Mesenchymal stem cell (in vitro differentiated cells and primary cell): ENCODE data around the gene CEP152.
A peak's percentile ranks its signal among the peaks of the same experiment; 100 is the strongest.

Source experiments
- DNase-seq: peaks from one replicate; pipeline ENCODE4 v3.0.0-alpha.2; 2013
- H2AFZ ChIP-seq: one replicate; pipeline ENCODE4 v1.6.1; 2013; ENCODE audit warnings: low read depth, mild to moderate bottlenecking, control low read depth, inconsistent platforms, low read length, moderate library complexity
- H2AK5ac ChIP-seq: 2 replicates; pipeline ENCODE4 v1.6.1; 2013; ENCODE audit warnings: low read length, moderate library complexity, mild to moderate bottlenecking, inconsistent platforms; ENCODE audit not compliant: severe bottlenecking
- H2BK120ac ChIP-seq: one replicate; pipeline ENCODE4 v1.6.1; 2013; ENCODE audit warnings: low read depth, mild to moderate bottlenecking, inconsistent platforms, low read length, moderate library complexity
- H2BK12ac ChIP-seq, 2 experiments: one replicate each; pipeline ENCODE4 v1.6.1; 2013; ENCODE audit warnings: inconsistent platforms in 2 of 2, low read length in 2 of 2, mild to moderate bottlenecking in 2 of 2, moderate library complexity in 2 of 2, control low read depth in 1 of 2
- H2BK15ac ChIP-seq: one replicate; pipeline ENCODE4 v1.6.1; 2013; ENCODE audit warnings: mild to moderate bottlenecking, low read depth, inconsistent platforms; ENCODE audit not compliant: poor library complexity, severe bottlenecking
- H2BK5ac ChIP-seq: 2 replicates; pipeline ENCODE4 v1.6.1; 2013; ENCODE audit warnings: low read depth, mild to moderate bottlenecking, low read length, control low read depth, inconsistent platforms; ENCODE audit not compliant: poor library complexity, severe bottlenecking
- H3K14ac ChIP-seq, 2 experiments: one replicate each; pipeline ENCODE4 v1.6.1; 2013; ENCODE audit warnings: inconsistent platforms in 2 of 2, low read length in 2 of 2, control low read depth in 1 of 2, mild to moderate bottlenecking in 1 of 2, moderate library complexity in 1 of 2
- H3K18ac ChIP-seq, 2 experiments: one replicate each; pipeline ENCODE4 v1.6.1; 2013; ENCODE audit warnings: inconsistent platforms in 2 of 2, low read length in 2 of 2, control low read depth in 1 of 2, low read depth in 1 of 2, mild to moderate bottlenecking in 1 of 2
- H3K23ac ChIP-seq, 2 experiments: one replicate each; pipeline ENCODE4 v1.6.1; 2013; ENCODE audit warnings: inconsistent platforms in 2 of 2, low read length in 2 of 2, mild to moderate bottlenecking in 2 of 2, moderate library complexity in 2 of 2, control low read depth in 1 of 2
- H3K27ac ChIP-seq: 2 replicates; pipeline ENCODE4 v1.5.1; 2013; ENCODE audit warnings: mild to moderate bottlenecking, moderate library complexity, low read length, control low read depth, inconsistent platforms; ENCODE audit not compliant: poor library complexity, severe bottlenecking
- H3K27me3 ChIP-seq, 2 experiments: 2 replicates each; pipeline versions ENCODE4 v1.6.1 to v1.7.0; 2013; ENCODE audit warnings: low read length in 2 of 2, mild to moderate bottlenecking in 2 of 2, moderate library complexity in 2 of 2, control low read depth in 1 of 2, inconsistent platforms in 1 of 2; ENCODE audit not compliant: control insufficient read depth in 1 of 2, insufficient read depth in 1 of 2
- H3K36me3 ChIP-seq, 2 experiments: 2 replicates each; pipeline versions ENCODE4 v1.6.1 to v1.7.0; 2013; ENCODE audit warnings: low read length in 2 of 2, control low read depth in 1 of 2, inconsistent platforms in 1 of 2, low read depth in 1 of 2, mild to moderate bottlenecking in 1 of 2; ENCODE audit not compliant: insufficient read depth in 2 of 2, control insufficient read depth in 1 of 2
- H3K4ac ChIP-seq, 2 experiments: one replicate each; pipeline ENCODE4 v1.6.1; 2013; ENCODE audit warnings: inconsistent platforms in 2 of 2, low read length in 2 of 2, mild to moderate bottlenecking in 2 of 2, moderate library complexity in 2 of 2, control low read depth in 1 of 2, low read depth in 1 of 2
- H3K4me1 ChIP-seq: 2 replicates; pipeline ENCODE4 v1.6.1; 2013; ENCODE audit warnings: low read depth, low read length, control low read depth; ENCODE audit not compliant: control insufficient read depth, insufficient read depth
- H3K4me2 ChIP-seq: 2 replicates; pipeline ENCODE4 v1.6.1; 2013; ENCODE audit warnings: low read length, mild to moderate bottlenecking, inconsistent platforms; ENCODE audit not compliant: poor library complexity, severe bottlenecking
- H3K4me3 ChIP-seq, 2 experiments: 2 replicates each; pipeline versions ENCODE4 v1.5.1 to v1.7.0; 2013; ENCODE audit warnings: low read length in 2 of 2, mild to moderate bottlenecking in 2 of 2, control low read depth in 1 of 2, low read depth in 1 of 2; ENCODE audit not compliant: insufficient read depth in 1 of 2
- H3K79me1 ChIP-seq: replicated peaks from 2 replicates; pipeline ENCODE4 v1.6.1; 2013; ENCODE audit warnings: mild to moderate bottlenecking, control low read depth, low read length, inconsistent platforms; ENCODE audit not compliant: poor library complexity, severe bottlenecking
- H3K9ac ChIP-seq: 2 replicates; pipeline ENCODE4 v1.7.0; 2013; ENCODE audit warnings: mild to moderate bottlenecking, low read length, moderate library complexity
- H3K9me3 ChIP-seq: 2 replicates; pipeline ENCODE4 v1.7.0; 2013; ENCODE audit warnings: mild to moderate bottlenecking, low read length; ENCODE audit not compliant: control insufficient read depth
- H4K8ac ChIP-seq: one replicate; pipeline ENCODE4 v1.6.1; 2013; ENCODE audit warnings: inconsistent platforms, mild to moderate bottlenecking, low read length, moderate library complexity
- H4K91ac ChIP-seq: one replicate; pipeline ENCODE4 v1.6.1; 2013; ENCODE audit warnings: mild to moderate bottlenecking, low read length, inconsistent platforms
- WGBS: methylation state at CpG from one replicate; pipeline ENCODE4 v1.1.7; 2013; ENCODE audit warnings: mixed read lengths; 5-methylcytosine and 5-hydroxymethylcytosine counted together

Gene CEP152

GRCh38 chr15:48708641-48709040, 102.2 kb downstream of the CEP152 start:
- Histone ChIP-seq H3K4ac (no peak overlapping the region), H3K27me3 (no peaks in the 10 kb centered on the region), H3K36me3 (no peaks in the 10 kb centered on the region), H2BK5ac (no peak overlapping the region), H3K4me2 (no peak overlapping the region), H2BK120ac (no peak overlapping the region), H2AFZ (no peak overlapping the region), H2BK15ac (no peak overlapping the region), H3K9me3 (peaks cover 14% of the 10 kb centered on the region), H3K18ac (no peak overlapping the region), H2AK5ac (no peak overlapping the region), H4K8ac (no peak overlapping the region), H3K79me1 (no peaks in the 10 kb centered on the region), H4K91ac (no peak overlapping the region), H3K14ac (no peak overlapping the region), H3K4me1 (no peaks in the 10 kb centered on the region), H3K9ac (no peak overlapping the region), H3K23ac (no peak overlapping the region), H3K4me3 (no peak overlapping the region), H2BK12ac (no peak overlapping the region), H3K27ac (no peak overlapping the region)
- WGBS, result no CpG with 5 or more reads among the region's 1 CpG
- no peak for DNase-seq

DNA sequence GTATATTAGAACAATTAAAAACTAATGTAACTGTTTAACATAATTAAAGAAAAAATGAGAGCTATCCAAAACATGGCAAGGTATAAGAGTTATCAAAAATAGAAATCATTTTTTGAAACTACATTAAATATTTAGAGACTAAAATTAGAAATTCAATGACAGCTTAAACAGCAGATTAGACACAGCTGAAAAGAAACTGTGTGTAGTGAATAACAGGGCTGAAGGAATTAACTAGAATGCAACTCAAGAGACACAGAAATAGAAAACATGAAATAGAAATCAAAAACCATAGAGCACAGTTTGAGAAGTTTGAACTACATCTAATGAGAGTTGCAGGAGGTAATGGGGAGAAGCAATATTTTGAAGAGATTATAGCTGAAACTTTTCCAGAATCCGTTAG, 105.5 kb downstream of the CEP152 start:
- Histone ChIP-seq H2BK15ac (no peak overlapping the region), H2BK5ac (no peak overlapping the region), H3K23ac (no peak overlapping the region), H3K4ac (no peak overlapping the region), H3K4me3 (no peak overlapping the region), H3K27me3 (no peaks in the 10 kb centered on the region), H4K8ac (no peak overlapping the region), H2BK120ac (no peak overlapping the region), H4K91ac (no peak overlapping the region), H3K4me1 (no peaks in the 10 kb centered on the region), H2AFZ (no peak overlapping the region), H3K4me2 (no peak overlapping the region), H3K9me3 (peaks cover 14% of the 10 kb centered on the region), H3K27ac (no peak overlapping the region), H3K14ac (no peak overlapping the region), H3K79me1 (no peaks in the 10 kb centered on the region), H3K9ac (no peak overlapping the region), H2AK5ac (no peak overlapping the region), H3K36me3 (no peaks in the 10 kb centered on the region), H3K18ac (no peak overlapping the region), H2BK12ac (no peak overlapping the region)
- no peak for DNase-seq
- no CpG with 5 or more reads among the region's 1 CpG for WGBS

GRCh38 chr15:48703544-48703943, 107.3 kb downstream of the CEP152 start:
- DNase-seq, result no peak
- H3K4me1 ChIP-seq, result no peaks in the 10 kb centered on the region
- no peak overlapping the region for H2BK15ac ChIP-seq
- no peak overlapping the region for H3K14ac ChIP-seq
- H3K36me3 ChIP-seq, result no peaks in the 10 kb centered on the region
- H3K79me1 ChIP-seq, result no peaks in the 10 kb centered on the region
- peak overlapping the region; percentile 48 for H3K9ac ChIP-seq
- H3K23ac ChIP-seq, result no peak overlapping the region
- H4K8ac ChIP-seq, result no peak overlapping the region
- peaks cover 14% of the 10 kb centered on the region for H3K9me3 ChIP-seq
- no peak overlapping the region for H2AFZ ChIP-seq
- no CpG with 5 or more reads among the region's 1 CpG for WGBS
- H4K91ac ChIP-seq, result no peak overlapping the region
- H3K4ac ChIP-seq, result no peak overlapping the region
- H3K27me3 ChIP-seq, result no peaks in the 10 kb centered on the region
- H3K4me3 ChIP-seq, result no peak overlapping the region
- no peak overlapping the region for H3K27ac ChIP-seq
- no peak overlapping the region for H2BK120ac ChIP-seq
- no peak overlapping the region for H2AK5ac ChIP-seq
- H2BK12ac ChIP-seq, result no peak overlapping the region
- no peak overlapping the region for H3K18ac ChIP-seq
- H2BK5ac ChIP-seq, result no peak overlapping the region
- no peak overlapping the region for H3K4me2 ChIP-seq

- Histone ChIP-seq H3K4ac (no peak overlapping the region), H3K4me3 (no peak overlapping the region), H3K9me3 (peaks cover 14% of the 10 kb centered on the region), H2BK120ac (no peak overlapping the region), H2BK5ac (no peak overlapping the region), H3K36me3 (no peaks in the 10 kb centered on the region), H2BK12ac (no peak overlapping the region), H3K79me1 (no peaks in the 10 kb centered on the region), H2AFZ (no peak overlapping the region), H2BK15ac (no peak overlapping the region), H3K9ac (peak overlapping the region; percentile 48), H3K4me2 (no peak overlapping the region), H2AK5ac (no peak overlapping the region), H3K14ac (no peak overlapping the region), H4K8ac (no peak overlapping the region), H3K4me1 (no peaks in the 10 kb centered on the region), H3K18ac (no peak overlapping the region), H4K91ac (no peak overlapping the region), H3K27ac (no peak overlapping the region), H3K23ac (no peak overlapping the region), H3K27me3 (no peaks in the 10 kb centered on the region)
- WGBS, result 93% methylated on average over 1 of the region's 2 CpGs
- no peak for DNase-seq
Observed at GRCh38 chr15:48702569-48703236, 108.2 kb downstream of the CEP152 start.
